WTC11 (cell line): Measurements from ENCODE around the gene ZC3H12C. TPM values are rescaled to one million over a fixed set of nuclear protein-coding genes. Genes with fewer than 3 reads are reported as not detected.
A peak's percentile ranks its signal among the peaks of the same experiment; 100 is the strongest.

ENCODE experiments used
- ATAC-seq: fragments of 200-7000 bp; cut with Tn5 transposase; 2 replicates; pipeline ENCODE4 v1.10.0; 2021; ENCODE audit warnings: mild to moderate bottlenecking, moderate library complexity
- CTCF ChIA-PET: fragments of 300-600 bp; sonication (Branson Sonifier 250); formaldehyde crosslinking; loops from one replicate; lab custom pipeline; 2021; ENCODE audit warnings: antibody characterized with exemption; lab: Charles Lee
- POLR2A ChIA-PET: fragments of 350-600 bp; sonication (Branson Sonifier 250); formaldehyde crosslinking; loops from one replicate; lab custom pipeline; 2021; ENCODE audit warnings: antibody characterized with exemption; lab: Charles Lee
- DNase-seq: peaks from one replicate; pipeline ENCODE4 v3.0.0; 2021; ENCODE audit warnings: low spot score
- H3K27ac Mint-ChIP-seq: 2 replicates; pipeline ENCODE4 v1.8.0; 2021; ENCODE audit warnings: mixed read lengths
- H3K27me3 Mint-ChIP-seq: 2 replicates; pipeline ENCODE4 v1.8.0; 2021; ENCODE audit warnings: low read depth, mild to moderate bottlenecking, moderate library complexity, mixed read lengths
- H3K36me3 Mint-ChIP-seq: 2 replicates; pipeline ENCODE4 v1.8.0; 2021; ENCODE audit warnings: mixed read lengths
- H3K4me1 Mint-ChIP-seq: 2 replicates; pipeline ENCODE4 v1.8.0; 2022; ENCODE audit warnings: mixed read lengths
- H3K4me3 Mint-ChIP-seq: 2 replicates; pipeline ENCODE4 v1.8.0; 2021; ENCODE audit warnings: mild to moderate bottlenecking, moderate library complexity, mixed read lengths
- H3K9me3 Mint-ChIP-seq: 2 replicates; pipeline ENCODE4 v1.8.0; 2021; ENCODE audit warnings: mixed read lengths
- ATF1 ChIP-seq: sonication (generic); formaldehyde crosslinking; IDR thresholded peaks from 2 replicates; pipeline ENCODE4 v1.8.1; 2023; ENCODE audit warnings: mild to moderate bottlenecking, moderate library complexity, missing genetic modification reagents
- ATF3 ChIP-seq: sonication (generic); formaldehyde crosslinking; conservative IDR thresholded peaks from 2 replicates; pipeline ENCODE4 v1.8.1; 2022; ENCODE audit warnings: mild to moderate bottlenecking, missing genetic modification reagents
- ESRRA ChIP-seq: sonication (generic); formaldehyde crosslinking; IDR thresholded peaks from 2 replicates; pipeline ENCODE4 v1.8.1; 2022; ENCODE audit warnings: mild to moderate bottlenecking, missing genetic modification reagents, borderline replicate concordance
- FOXJ3 ChIP-seq: sonication (generic); formaldehyde crosslinking; IDR thresholded peaks from 2 replicates; pipeline ENCODE4 v1.9.0; 2021; ENCODE audit warnings: missing genetic modification reagents, mild to moderate bottlenecking, borderline replicate concordance
- IRF2 ChIP-seq: sonication (generic); formaldehyde crosslinking; IDR thresholded peaks from 2 replicates; pipeline ENCODE4 v1.8.0; 2022; ENCODE audit warnings: low read depth, missing genetic modification reagents, borderline replicate concordance
- KAT7 ChIP-seq: sonication (generic); formaldehyde crosslinking; IDR thresholded peaks from 2 replicates; pipeline ENCODE4 v1.8.1; 2023; ENCODE audit warnings: missing genetic modification reagents, mild to moderate bottlenecking, borderline replicate concordance
- MXD4 ChIP-seq: fragments of 250-450 bp; sonication (Bioruptor Pico); IDR thresholded peaks from 2 replicates; pipeline ENCODE4 v1.8.0; 2021; ENCODE audit warnings: mild to moderate bottlenecking, moderate library complexity, borderline replicate concordance
- OVOL2 ChIP-seq: fragments of 250-450 bp; sonication (Bioruptor Pico); IDR thresholded peaks from 2 replicates; pipeline ENCODE4 v1.9.0; 2021; ENCODE audit warnings: mild to moderate bottlenecking, borderline replicate concordance
- PRDM15 ChIP-seq: sonication (generic); formaldehyde crosslinking; IDR thresholded peaks from 2 replicates; pipeline ENCODE4 v1.8.0; 2022; ENCODE audit warnings: missing genetic modification reagents
- RELA ChIP-seq: sonication (generic); formaldehyde crosslinking; IDR thresholded peaks from 2 replicates; pipeline ENCODE4 v1.8.1; 2022; ENCODE audit warnings: missing genetic modification reagents, mild to moderate bottlenecking, borderline replicate concordance
- SP1 ChIP-seq: sonication (generic); formaldehyde crosslinking; conservative IDR thresholded peaks from 2 replicates; pipeline ENCODE4 v1.8.1; 2022; ENCODE audit warnings: missing genetic modification reagents
- ZNF425 ChIP-seq: fragments of 250-450 bp; sonication (Bioruptor Pico); conservative IDR thresholded peaks from 2 replicates; pipeline ENCODE4 v1.9.0; 2021; ENCODE audit warnings: mild to moderate bottlenecking
- ZNF512 ChIP-seq: sonication (generic); formaldehyde crosslinking; IDR thresholded peaks from 2 replicates; pipeline ENCODE4 v1.8.1; 2022; ENCODE audit warnings: missing genetic modification reagents, borderline replicate concordance
- ZSCAN18 ChIP-seq: fragments of 250-450 bp; sonication (Bioruptor Pico); IDR thresholded peaks from 2 replicates; pipeline ENCODE4 v2.1.2; 2022; ENCODE audit warnings: mild to moderate bottlenecking, moderate library complexity
- total RNA-seq: library from RNA; stranded (reverse); gene quantifications from 3 replicates; pipeline ENCODE4 v1.2.3, GENCODE V29; 2021

Gene ZC3H12C
- total RNA-seq, 1 experiment from 2014 or later = 2.4 TPM

GRCh38 chr11:110076371-110076965, 16.7 kb upstream of the ZC3H12C start (continued):
- no peak for TF ChIP-seq ZNF425
- no peak for TF ChIP-seq ATF1 (CRISPR knock-in tag)
- TF ChIP-seq IRF2 (CRISPR knock-in tag) = no peak

- Mint-ChIP-seq H3K4me3 (no peak overlapping the region), H3K4me1 (peaks cover 36% of the 10 kb centered on the region), H3K27ac (peak overlapping the region; percentile 88), H3K27me3 (no peaks in the 10 kb centered on the region; the same call in 1 of the 2 replicates), H3K9me3 (peaks cover 8% of the 10 kb centered on the region), H3K36me3 (peaks cover 6% of the 10 kb centered on the region)
- POLR2A ChIA-PET = no interaction called here
- no peak for ATAC-seq
- TF ChIP-seq PRDM15 (CRISPR knock-in tag) (no peak), KAT7 (CRISPR knock-in tag) (no peak), FOXJ3 (CRISPR knock-in tag) (no peak), SP1 (CRISPR knock-in tag) (no peak), ATF3 (CRISPR knock-in tag) (no peak), ZNF512 (CRISPR knock-in tag) (no peak), ESRRA (CRISPR knock-in tag) (no peak)
- CTCF ChIA-PET = no interaction called here
- no peak for DNase-seq
These were observed 15.8 kb upstream of the ZC3H12C start for GRCh38 chr11:110077346-110077745.

- peaks cover 36% of the 10 kb centered on the region for H3K4me1 Mint-ChIP-seq
- peak overlapping the region; percentile 88 for H3K27ac Mint-ChIP-seq
- CTCF ChIA-PET = no interaction called here
- no peaks in the 10 kb centered on the region; the same call in 1 of the 2 replicates for H3K27me3 Mint-ChIP-seq
- peak; percentile 23 for ATAC-seq
- TF ChIP-seq OVOL2 (CRISPR knock-in tag) (no peak), MXD4 (CRISPR knock-in tag) (no peak), ZSCAN18 (CRISPR knock-in tag) (no peak), ATF1 (CRISPR knock-in tag) (no peak), RELA (CRISPR knock-in tag) (no peak)
- POLR2A ChIA-PET = no interaction called here
- no peak for DNase-seq
- H3K36me3 Mint-ChIP-seq = peaks cover 6% of the 10 kb centered on the region
- peaks cover 8% of the 10 kb centered on the region for H3K9me3 Mint-ChIP-seq
- no peak overlapping the region for H3K4me3 Mint-ChIP-seq
These were observed 15.3 kb upstream of the ZC3H12C start for GRCh38 chr11:110077831-110078325.
